ENCODE measurements around the gene TNFAIP8L2. TPM values are rescaled to one million over a fixed set of nuclear protein-coding genes. Genes with fewer than 3 reads are reported as not detected.

TNFAIP8L2 gene
- total and polyA plus RNA-seq, 2 of the 4 experiments (the other 2 are of a cell fraction), result not detected

GRCh38 chr1:151189637-151190445 is 33.4 kb downstream of the TNFAIP8L2 start, which contains the start of gene VPS72 (continued):
- TF ChIP-seq BHLHE40 (IDR thresholded peaks at IDR 0.05; ENCODE audit: low read depth, low read length) (no peak), MAFK (IDR thresholded peaks at IDR 0.05; ENCODE audit: low read depth, low read length) (no peak), CEBPB (IDR thresholded peaks at IDR 0.05; ENCODE audit: low read depth, low read length) (no peak), POLR2A (IDR thresholded peaks at IDR 0.05; ENCODE audit: low read depth, low read length) (peak; percentile 86)

- no peak overlapping the region for H4K8ac ChIP-seq (ENCODE audit: low read depth in 2 of 2, low read length in 2 of 2)
- no peak overlapping the region for H2BK15ac ChIP-seq (ENCODE audit: low read depth, low read length)
- no peak overlapping the region for H3K14ac ChIP-seq (replicated peaks; ENCODE audit: low read depth, low read length)
- WGBS, 2 experiments (ENCODE audit: extremely low coverage in 2 of 2, insufficient read length in 1 of 2), result no CpG with 5 or more reads among the region's 7 CpGs
- H3K4me3 ChIP-seq (ENCODE audit: insufficient read depth, low read depth, low read length), result no peak overlapping the region
- TF ChIP-seq CEBPB (IDR thresholded peaks at IDR 0.05; ENCODE audit: low read depth, low read length), result peak; percentile 32; the same call in 1 of the 2 replicates
- no peak for TF ChIP-seq NFE2L2 (IDR thresholded peaks at IDR 0.05; ENCODE audit: low read depth, low read length)
- peaks cover 8% of the 10 kb centered on the region; the same call in 1 of the 2 replicates for H3K9me1 ChIP-seq (ENCODE audit: insufficient read depth, low read length)
- no peak overlapping the region for H4K91ac ChIP-seq (ENCODE audit: insufficient read depth, low read depth, low read length)
- ATAC-seq (ENCODE audit: low read depth) (no peak), DNase-seq (no peak)
- H4K5ac ChIP-seq (ENCODE audit: low read depth, low read length), result no peak overlapping the region
- H2BK5ac ChIP-seq (ENCODE audit: low read depth, low read length, poor library complexity, severe bottlenecking), result no peak overlapping the region
- no peak overlapping the region for H2BK20ac ChIP-seq (ENCODE audit: low read depth, low read length)
- H3K9ac ChIP-seq (ENCODE audit: low read depth, low read length), result no peak overlapping the region
- no peaks in the 10 kb centered on the region for H3K27me3 ChIP-seq (ENCODE audit: control insufficient read depth, insufficient read depth, low read length)
- peaks cover 12 to 29% of the 10 kb centered on the region in 2 experiments for H3K79me1 ChIP-seq (ENCODE audit: low read depth in 1 of 2, low read length in 2 of 2)
- H3K36me3 ChIP-seq (ENCODE audit: control insufficient read depth, insufficient read depth, low read length), result no peaks in the 10 kb centered on the region
- no peak overlapping the region for H3K27ac ChIP-seq (ENCODE audit: insufficient read depth, low read length)
- no peak overlapping the region for H2AK5ac ChIP-seq (ENCODE audit: low read depth, low read length)
- H3K4me2 ChIP-seq (ENCODE audit: low read depth, low read length), result no peak overlapping the region
- H3K9me3 ChIP-seq (ENCODE audit: control insufficient read depth, insufficient read depth, low read length), result no peaks in the 10 kb centered on the region
- H3K4ac ChIP-seq (ENCODE audit: low read depth, low read length), result no peak overlapping the region
- no TSS peak for BruUV-seq (replicated peaks)
- dilution Hi-C loops (cut with HindIII; ENCODE audit: low sequenced_read_pairs, unreplicated experiment), result no loop called here
- ChIA-PET CTCF (no interaction called here), POLR2A (ENCODE audit: unreplicated experiment) (no interaction called here)
- no peak overlapping the region for H3K23ac ChIP-seq (ENCODE audit: low read depth, low read length)
- no peak overlapping the region for H3K18ac ChIP-seq (ENCODE audit: low read depth, low read length)
- no peaks in the 10 kb centered on the region; the same call in 1 of the 2 replicates for H3K4me1 ChIP-seq (ENCODE audit: control insufficient read depth, insufficient read depth, low read length)
- H2AK9ac ChIP-seq (replicated peaks; ENCODE audit: low read depth, low read length, poor library complexity), result no peak overlapping the region
- no peaks in the 10 kb centered on the region for H4K20me1 ChIP-seq (ENCODE audit: insufficient read depth, low read length)
- H2AFZ ChIP-seq (replicated peaks; ENCODE audit: low read length, poor library complexity), result no peak overlapping the region
- intact Hi-C loops (cut with micrococcal nuclease), result no loop called here
- no peak overlapping the region for H2BK120ac ChIP-seq (ENCODE audit: low read depth, low read length)
- in situ Hi-C loops (cut with MboI; ENCODE audit: low sequenced_read_pairs), result loop anchor here (10.0 kb wide), 1 partner anchor 213 kb away; no protein-coding TSS in a partner anchor
- no peak overlapping the region for H3K56ac ChIP-seq (ENCODE audit: extremely low read depth, insufficient read depth, low read length)
These were observed 35.6 kb downstream of the TNFAIP8L2 start for GRCh38 chr1:151192047-151192446.

All from IMR-90 (cell line).